ENCODE results near the gene LZTR1. TPM values are rescaled to one million over a fixed set of nuclear protein-coding genes. Genes with fewer than 3 reads are reported as not detected.

LZTR1 gene
- total RNA-seq, 1 donor from 2014 or later: 91.5 TPM

GRCh38 chr22:20997536-20998257 lies 15.6 kb downstream of the LZTR1 start:
- no peaks in the 10 kb centered on the region for H3K27me3 Mint-ChIP-seq (ENCODE audit: unreplicated experiment)
- H3K4me1 Mint-ChIP-seq (ENCODE audit: unreplicated experiment): peaks cover 17% of the 10 kb centered on the region
- peaks cover 8% of the 10 kb centered on the region for H3K36me3 Mint-ChIP-seq (ENCODE audit: unreplicated experiment)
- DNase-seq (ENCODE audit: extremely low spot score, unreplicated experiment): no peak
- no peak overlapping the region for H3K4me3 Mint-ChIP-seq (ENCODE audit: unreplicated experiment)
- no peak for TF ChIP-seq CTCF (IDR thresholded peaks at IDR 0.05)
- no peak overlapping the region for H3K27ac Mint-ChIP-seq (ENCODE audit: unreplicated experiment)
- H3K9me3 Mint-ChIP-seq (ENCODE audit: unreplicated experiment): no peaks in the 10 kb centered on the region

- Mint-ChIP-seq H3K27me3 (ENCODE audit: unreplicated experiment) (no peaks in the 10 kb centered on the region), H3K27ac (ENCODE audit: unreplicated experiment) (peak overlapping the region; percentile 14), H3K4me3 (ENCODE audit: unreplicated experiment) (no peak overlapping the region), H3K4me1 (ENCODE audit: unreplicated experiment) (peaks cover 26% of the 10 kb centered on the region), H3K9me3 (ENCODE audit: unreplicated experiment) (no peaks in the 10 kb centered on the region), H3K36me3 (ENCODE audit: unreplicated experiment) (peaks cover 8% of the 10 kb centered on the region)
- DNase-seq (ENCODE audit: extremely low spot score, unreplicated experiment): no peak
- no peak for TF ChIP-seq CTCF (IDR thresholded peaks at IDR 0.05)
Measured at GRCh38 chr22:20998411-20999336, 16.6 kb downstream of the LZTR1 start.

- peak overlapping the region; percentile 95 for H3K4me3 Mint-ChIP-seq (ENCODE audit: unreplicated experiment)
- no peak for DNase-seq (ENCODE audit: extremely low spot score, unreplicated experiment)
- no peak for TF ChIP-seq CTCF (IDR thresholded peaks at IDR 0.05)
- H3K36me3 Mint-ChIP-seq (ENCODE audit: unreplicated experiment): peaks cover 8% of the 10 kb centered on the region
- no peak overlapping the region for H3K27ac Mint-ChIP-seq (ENCODE audit: unreplicated experiment)
- H3K4me1 Mint-ChIP-seq (ENCODE audit: unreplicated experiment): peaks cover 28% of the 10 kb centered on the region
- no peaks in the 10 kb centered on the region for H3K9me3 Mint-ChIP-seq (ENCODE audit: unreplicated experiment)
- H3K27me3 Mint-ChIP-seq (ENCODE audit: unreplicated experiment): no peaks in the 10 kb centered on the region
Measured at GRCh38 chr22:20999350-21000206, 17.5 kb downstream of the LZTR1 start.

GRCh38 chr22:21000207-21000986 lies 18.3 kb downstream of the LZTR1 start:
- no peak for DNase-seq (ENCODE audit: extremely low spot score, unreplicated experiment)
- H3K4me3 Mint-ChIP-seq (ENCODE audit: unreplicated experiment): peak overlapping the region; percentile 95
- H3K4me1 Mint-ChIP-seq (ENCODE audit: unreplicated experiment): peaks cover 28% of the 10 kb centered on the region
- no peak for TF ChIP-seq CTCF (IDR thresholded peaks at IDR 0.05)
- H3K27me3 Mint-ChIP-seq (ENCODE audit: unreplicated experiment): no peaks in the 10 kb centered on the region
- H3K27ac Mint-ChIP-seq (ENCODE audit: unreplicated experiment): no peak overlapping the region
- peaks cover 5% of the 10 kb centered on the region for H3K36me3 Mint-ChIP-seq (ENCODE audit: unreplicated experiment)
- H3K9me3 Mint-ChIP-seq (ENCODE audit: unreplicated experiment): no peaks in the 10 kb centered on the region

Data from osteocyte (in vitro differentiated cells).